ENCODE measurements around the gene SIRPB2.

SIRPB2 gene

DNA sequence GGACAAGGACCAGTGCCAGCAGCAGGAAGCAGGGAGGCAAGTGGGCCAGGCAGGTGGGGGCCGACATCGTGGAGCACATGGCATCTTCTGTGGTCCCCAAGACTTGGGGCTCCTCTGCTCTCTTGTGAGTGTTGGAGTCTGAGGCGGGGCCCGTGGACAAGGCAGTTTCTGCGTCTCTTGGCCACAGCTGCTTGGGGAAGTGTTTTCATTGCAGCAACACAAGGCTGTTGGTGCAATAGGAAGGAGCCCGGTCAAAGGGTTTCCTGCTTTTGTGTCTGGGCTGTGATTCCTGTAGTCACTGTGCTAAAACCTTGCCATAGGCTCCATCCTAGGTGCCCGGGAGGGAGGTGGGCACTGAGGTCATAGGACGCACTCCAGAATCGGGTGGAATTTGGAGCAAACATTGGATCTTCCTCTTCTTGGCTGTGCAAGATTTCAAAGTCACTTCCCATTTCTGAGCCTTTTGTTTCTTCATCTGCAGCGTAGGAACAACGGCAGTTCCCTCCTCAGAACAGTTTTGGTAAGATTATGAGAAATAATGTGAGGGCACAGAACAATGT lies at the start of gene SIRPB2:
SIRPB2 (minus strand) TSS at position 140 of the 560 bp plus-strand sequence; CDS start at position 79, 61 bp downstream.
- no peak for DNase-seq

DNA sequence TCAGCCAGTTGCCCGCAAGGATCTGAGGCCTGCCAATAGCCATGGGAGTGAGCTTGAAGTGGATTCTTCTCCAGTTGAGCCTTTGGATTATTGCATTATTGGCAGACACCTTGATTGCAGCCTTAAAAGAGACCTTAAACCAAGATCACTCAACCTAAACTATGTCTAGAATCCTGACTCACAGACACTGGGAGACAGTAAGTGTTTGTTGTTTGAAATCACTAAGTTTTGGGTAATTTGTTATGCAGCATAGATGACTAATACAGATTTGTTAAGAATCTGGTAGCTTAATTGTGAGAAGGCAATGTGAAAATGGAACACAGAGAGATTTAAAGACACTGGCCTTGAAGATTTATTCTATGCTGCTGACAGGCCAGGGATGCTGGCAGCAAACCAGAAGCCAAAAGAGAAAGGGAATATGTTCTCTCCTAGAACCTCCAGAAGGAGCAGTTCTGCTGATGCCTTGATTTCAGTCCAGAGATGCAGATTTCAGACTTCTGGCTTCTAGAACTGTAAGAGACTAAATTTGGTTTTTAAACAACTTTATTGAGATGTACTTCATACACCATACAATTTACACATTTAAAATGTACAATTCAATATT lies 48.7 kb upstream of the SIRPB2 start:
- no peak for DNase-seq

- DNase-seq: no peak
Measured at GRCh38 chr20:1538655-1539054, 47.4 kb upstream of the SIRPB2 start.

GRCh38 chr20:1537731-1538058 lies 46.5 kb upstream of the SIRPB2 start:
- no peak for DNase-seq

DNA sequence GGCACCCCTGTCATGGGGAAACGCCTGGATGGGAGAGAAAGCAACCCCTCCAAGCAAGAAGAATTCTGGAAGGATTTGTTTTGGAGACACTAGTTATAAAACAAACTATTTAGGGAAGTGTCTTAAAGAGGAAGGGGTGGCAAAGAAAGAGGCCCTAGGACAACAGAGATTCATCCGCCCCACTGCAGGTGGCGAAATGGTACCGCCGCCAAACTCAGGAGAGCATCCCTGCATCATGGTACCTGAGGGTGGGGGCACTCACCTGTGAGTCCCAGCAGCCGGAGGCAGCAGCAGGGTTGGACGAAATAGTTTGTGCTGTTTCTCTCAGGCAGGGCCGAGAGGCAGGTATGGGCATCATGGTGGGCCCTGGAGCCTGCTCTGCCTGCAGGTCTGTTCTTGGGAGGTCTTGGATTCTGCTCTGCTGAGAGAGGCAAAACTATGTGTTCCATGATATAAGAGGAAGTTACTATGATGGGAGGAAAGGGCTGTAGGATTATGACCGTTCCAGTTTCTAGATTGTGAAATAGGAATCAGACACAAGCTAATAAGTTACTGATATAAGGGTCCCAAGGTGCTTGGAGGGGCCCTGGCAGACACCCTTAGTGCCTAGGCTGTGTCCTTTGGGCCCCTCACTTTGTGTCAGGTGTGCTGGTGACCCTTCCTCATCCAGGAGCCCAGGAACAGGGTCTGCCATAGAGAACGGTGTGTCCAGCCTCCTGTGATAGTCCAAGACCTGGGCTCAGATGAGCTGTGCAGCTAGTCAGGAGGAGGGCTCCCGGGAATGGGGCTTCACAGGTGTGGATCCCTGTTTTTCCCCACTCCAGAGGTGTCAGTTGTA lies 45.9 kb upstream of the SIRPB2 start:
- no peak for DNase-seq

- no peak for DNase-seq
Measured at GRCh38 chr20:1535420-1536175, 44.4 kb upstream of the SIRPB2 start.

GRCh38 chr20:1534526-1534925 lies 43.3 kb upstream of the SIRPB2 start:
- no peak for DNase-seq

DNA sequence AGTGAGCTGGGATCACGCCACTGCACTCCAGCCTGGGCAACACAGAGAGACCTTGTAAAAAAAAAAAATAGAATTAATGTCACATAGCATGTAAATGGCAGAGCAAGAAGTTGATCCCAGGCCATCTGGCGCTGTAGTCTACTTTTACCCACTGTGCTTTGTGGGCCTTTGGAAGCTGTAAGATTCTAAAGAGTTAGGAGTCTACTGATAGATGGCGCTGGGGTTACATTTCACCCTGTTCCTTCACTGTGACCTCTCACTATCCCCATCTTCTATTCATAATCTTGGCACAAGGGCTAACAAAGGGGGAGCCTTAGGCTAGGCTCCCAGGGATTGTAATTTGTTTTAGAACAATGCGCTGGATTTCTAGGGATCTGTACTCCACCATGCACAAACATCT lies 41.8 kb upstream of the SIRPB2 start:
- peak in 1 of 2 experiments; percentile 12 for DNase-seq

GRCh38 chr20:1528811-1529210 lies 37.6 kb upstream of the SIRPB2 start:
- DNase-seq: no peak

- no peak for DNase-seq
Measured at GRCh38 chr20:1527923-1528322, 36.7 kb upstream of the SIRPB2 start.

- DNase-seq: no peak
Measured at GRCh38 chr20:1526896-1527295, 35.7 kb upstream of the SIRPB2 start.

- DNase-seq: no peak
Measured at GRCh38 chr20:1526310-1526709, 35.1 kb upstream of the SIRPB2 start.

GRCh38 chr20:1524004-1524403 lies 32.8 kb upstream of the SIRPB2 start:
- no peak for DNase-seq

DNA sequence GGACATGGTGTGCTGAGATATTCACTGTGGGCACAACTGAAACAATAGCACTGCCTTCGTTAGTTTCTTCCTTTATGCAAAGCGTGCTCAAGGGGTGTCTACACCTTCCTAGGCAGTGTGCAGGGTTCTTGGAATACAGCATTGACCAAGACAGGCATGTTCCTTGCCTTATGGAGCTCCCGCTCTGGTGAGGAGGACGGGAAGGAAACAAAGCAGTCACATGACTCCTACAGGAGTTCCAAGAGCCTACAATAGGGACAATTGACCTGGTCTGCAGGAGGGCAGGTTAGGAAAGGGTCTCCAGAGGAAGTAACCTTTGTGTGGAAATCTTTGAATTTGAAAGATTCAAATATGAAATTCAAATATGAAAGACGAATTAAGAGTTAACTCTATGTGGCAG lies 25.8 kb upstream of the SIRPB2 start:
- no peak for DNase-seq

- DNase-seq: no peak
Measured at GRCh38 chr20:1513801-1514200, 22.6 kb upstream of the SIRPB2 start.

- no peak for DNase-seq
Measured at GRCh38 chr20:1509237-1509636, 18.0 kb upstream of the SIRPB2 start.

- no peak for DNase-seq
Measured at GRCh38 chr20:1508574-1508973, 17.4 kb upstream of the SIRPB2 start.

- no peak for DNase-seq
Measured at GRCh38 chr20:1507276-1507675, 16.1 kb upstream of the SIRPB2 start.

- DNase-seq: no peak
Measured at GRCh38 chr20:1505871-1506270, 14.7 kb upstream of the SIRPB2 start.

GRCh38 chr20:1505361-1505760 lies 14.1 kb upstream of the SIRPB2 start:
- DNase-seq: no peak

DNA sequence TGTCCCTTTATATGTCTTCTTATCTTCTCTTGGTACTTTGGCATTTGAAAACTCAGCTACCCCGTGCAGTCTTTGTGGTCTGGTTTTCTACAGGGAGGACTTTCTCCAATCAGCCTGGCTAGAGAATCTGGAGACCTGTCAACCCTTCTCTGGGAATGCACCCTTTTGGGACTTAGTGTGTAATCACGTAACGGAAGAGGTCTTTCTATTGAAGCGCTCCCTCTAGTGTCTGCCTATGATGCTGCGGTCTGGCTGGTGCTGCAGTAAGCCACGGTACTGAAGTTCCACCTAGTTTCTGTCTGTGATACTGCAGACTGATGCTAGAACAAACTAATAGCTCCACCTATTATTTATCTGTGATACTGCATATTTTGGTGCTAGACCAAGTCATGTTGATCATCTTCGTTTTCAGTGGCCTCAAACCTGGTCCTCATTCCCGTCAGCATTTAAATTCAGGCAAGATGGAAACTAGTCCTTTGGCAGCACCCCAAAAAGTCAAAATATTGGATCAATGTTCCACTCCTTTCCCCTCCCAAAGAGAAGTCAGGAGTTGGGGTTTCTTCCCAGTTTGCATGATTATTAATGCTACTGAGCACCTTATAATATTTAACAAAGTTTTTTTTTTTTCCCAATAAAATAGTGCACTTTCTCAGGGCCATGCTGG lies 12.5 kb upstream of the SIRPB2 start:
- peak; percentile 45 to 95 for DNase-seq

DNA sequence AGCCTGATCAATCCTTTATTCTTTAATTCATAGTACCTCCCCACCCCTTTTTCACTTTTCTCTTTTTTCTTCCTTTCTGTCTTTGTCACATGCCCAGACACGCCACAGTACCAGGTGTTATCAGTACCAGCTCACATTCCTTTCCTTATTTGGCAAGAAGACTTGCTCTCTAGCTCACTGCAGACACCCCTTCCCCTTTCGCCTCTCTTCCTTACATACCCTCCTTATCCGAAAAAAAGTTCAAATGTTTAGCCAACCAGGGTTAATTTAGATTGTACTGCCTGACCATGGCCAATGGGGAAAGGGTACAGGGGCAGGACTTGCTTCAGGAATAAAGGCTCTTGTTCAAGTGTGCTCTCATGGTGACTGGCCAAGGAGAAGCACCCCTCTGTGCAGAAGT lies 9.3 kb upstream of the SIRPB2 start:
- DNase-seq: no peak

All from SW 1271 (cell line).